SK-N-MC (cell line): ENCODE measurements around the gene TDP1.

Source experiments
- EZH2 ChIP-seq: fragments of 200-600 bp; sonication (generic); IDR thresholded peaks from one replicate; pipeline ENCODE4 v1.6.1; 2017; ENCODE audit warnings: antibody characterized with exemption
- FOXP2 ChIP-seq: optimal IDR thresholded peaks from 2 replicates; pipeline ENCODE3; 2011; ENCODE audit warnings: mild to moderate bottlenecking, moderate library complexity; ENCODE audit not compliant: insufficient read depth; ENCODE audit errors: extremely low read length, control extremely low read depth
- POLR2AphosphoS5 ChIP-seq: IDR thresholded peaks from 2 replicates; pipeline ENCODE4 v1.6.1; 2012; ENCODE audit warnings: mild to moderate bottlenecking, low read depth, low read length, borderline replicate concordance

- TF ChIP-seq POLR2AphosphoS5 = no peak
- TF ChIP-seq EZH2 = no peak
- TF ChIP-seq FOXP2 = no peak
Measured at GRCh38 chr14:89907655-89908054, 48.1 kb upstream of the TDP1 start.
